ENCODE data around the gene CDK14. TPM values are rescaled to one million over a fixed set of nuclear protein-coding genes. Genes with fewer than 3 reads are reported as not detected.

Gene CDK14
- total and polyA plus RNA-seq, 2 of the 8 experiments (the other 6 are each of a cell fraction or from before 2014, with no cell fraction given): 5.5 to 47.3 TPM

DNA sequence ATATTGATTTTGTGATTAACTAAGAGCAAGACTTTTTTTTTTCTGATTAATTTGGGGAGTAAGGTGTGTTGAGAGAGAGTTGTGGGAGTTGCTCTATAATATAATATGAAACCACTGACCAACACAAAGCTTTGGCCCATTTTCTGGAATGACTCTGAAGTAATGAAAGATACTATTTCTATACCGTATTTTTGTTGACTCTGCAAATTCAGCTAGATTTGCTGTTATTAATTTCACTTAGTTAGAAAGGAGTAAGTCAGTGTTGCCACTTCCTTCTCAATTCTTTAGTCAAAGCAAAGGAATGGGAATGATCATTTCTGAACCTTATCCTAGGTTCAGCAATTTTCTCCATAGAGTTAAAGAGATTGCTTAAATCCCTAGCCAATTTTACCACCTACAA, 355.1 kb downstream of the CDK14 start (continued):
- TF ChIP-seq, protein P1, sequence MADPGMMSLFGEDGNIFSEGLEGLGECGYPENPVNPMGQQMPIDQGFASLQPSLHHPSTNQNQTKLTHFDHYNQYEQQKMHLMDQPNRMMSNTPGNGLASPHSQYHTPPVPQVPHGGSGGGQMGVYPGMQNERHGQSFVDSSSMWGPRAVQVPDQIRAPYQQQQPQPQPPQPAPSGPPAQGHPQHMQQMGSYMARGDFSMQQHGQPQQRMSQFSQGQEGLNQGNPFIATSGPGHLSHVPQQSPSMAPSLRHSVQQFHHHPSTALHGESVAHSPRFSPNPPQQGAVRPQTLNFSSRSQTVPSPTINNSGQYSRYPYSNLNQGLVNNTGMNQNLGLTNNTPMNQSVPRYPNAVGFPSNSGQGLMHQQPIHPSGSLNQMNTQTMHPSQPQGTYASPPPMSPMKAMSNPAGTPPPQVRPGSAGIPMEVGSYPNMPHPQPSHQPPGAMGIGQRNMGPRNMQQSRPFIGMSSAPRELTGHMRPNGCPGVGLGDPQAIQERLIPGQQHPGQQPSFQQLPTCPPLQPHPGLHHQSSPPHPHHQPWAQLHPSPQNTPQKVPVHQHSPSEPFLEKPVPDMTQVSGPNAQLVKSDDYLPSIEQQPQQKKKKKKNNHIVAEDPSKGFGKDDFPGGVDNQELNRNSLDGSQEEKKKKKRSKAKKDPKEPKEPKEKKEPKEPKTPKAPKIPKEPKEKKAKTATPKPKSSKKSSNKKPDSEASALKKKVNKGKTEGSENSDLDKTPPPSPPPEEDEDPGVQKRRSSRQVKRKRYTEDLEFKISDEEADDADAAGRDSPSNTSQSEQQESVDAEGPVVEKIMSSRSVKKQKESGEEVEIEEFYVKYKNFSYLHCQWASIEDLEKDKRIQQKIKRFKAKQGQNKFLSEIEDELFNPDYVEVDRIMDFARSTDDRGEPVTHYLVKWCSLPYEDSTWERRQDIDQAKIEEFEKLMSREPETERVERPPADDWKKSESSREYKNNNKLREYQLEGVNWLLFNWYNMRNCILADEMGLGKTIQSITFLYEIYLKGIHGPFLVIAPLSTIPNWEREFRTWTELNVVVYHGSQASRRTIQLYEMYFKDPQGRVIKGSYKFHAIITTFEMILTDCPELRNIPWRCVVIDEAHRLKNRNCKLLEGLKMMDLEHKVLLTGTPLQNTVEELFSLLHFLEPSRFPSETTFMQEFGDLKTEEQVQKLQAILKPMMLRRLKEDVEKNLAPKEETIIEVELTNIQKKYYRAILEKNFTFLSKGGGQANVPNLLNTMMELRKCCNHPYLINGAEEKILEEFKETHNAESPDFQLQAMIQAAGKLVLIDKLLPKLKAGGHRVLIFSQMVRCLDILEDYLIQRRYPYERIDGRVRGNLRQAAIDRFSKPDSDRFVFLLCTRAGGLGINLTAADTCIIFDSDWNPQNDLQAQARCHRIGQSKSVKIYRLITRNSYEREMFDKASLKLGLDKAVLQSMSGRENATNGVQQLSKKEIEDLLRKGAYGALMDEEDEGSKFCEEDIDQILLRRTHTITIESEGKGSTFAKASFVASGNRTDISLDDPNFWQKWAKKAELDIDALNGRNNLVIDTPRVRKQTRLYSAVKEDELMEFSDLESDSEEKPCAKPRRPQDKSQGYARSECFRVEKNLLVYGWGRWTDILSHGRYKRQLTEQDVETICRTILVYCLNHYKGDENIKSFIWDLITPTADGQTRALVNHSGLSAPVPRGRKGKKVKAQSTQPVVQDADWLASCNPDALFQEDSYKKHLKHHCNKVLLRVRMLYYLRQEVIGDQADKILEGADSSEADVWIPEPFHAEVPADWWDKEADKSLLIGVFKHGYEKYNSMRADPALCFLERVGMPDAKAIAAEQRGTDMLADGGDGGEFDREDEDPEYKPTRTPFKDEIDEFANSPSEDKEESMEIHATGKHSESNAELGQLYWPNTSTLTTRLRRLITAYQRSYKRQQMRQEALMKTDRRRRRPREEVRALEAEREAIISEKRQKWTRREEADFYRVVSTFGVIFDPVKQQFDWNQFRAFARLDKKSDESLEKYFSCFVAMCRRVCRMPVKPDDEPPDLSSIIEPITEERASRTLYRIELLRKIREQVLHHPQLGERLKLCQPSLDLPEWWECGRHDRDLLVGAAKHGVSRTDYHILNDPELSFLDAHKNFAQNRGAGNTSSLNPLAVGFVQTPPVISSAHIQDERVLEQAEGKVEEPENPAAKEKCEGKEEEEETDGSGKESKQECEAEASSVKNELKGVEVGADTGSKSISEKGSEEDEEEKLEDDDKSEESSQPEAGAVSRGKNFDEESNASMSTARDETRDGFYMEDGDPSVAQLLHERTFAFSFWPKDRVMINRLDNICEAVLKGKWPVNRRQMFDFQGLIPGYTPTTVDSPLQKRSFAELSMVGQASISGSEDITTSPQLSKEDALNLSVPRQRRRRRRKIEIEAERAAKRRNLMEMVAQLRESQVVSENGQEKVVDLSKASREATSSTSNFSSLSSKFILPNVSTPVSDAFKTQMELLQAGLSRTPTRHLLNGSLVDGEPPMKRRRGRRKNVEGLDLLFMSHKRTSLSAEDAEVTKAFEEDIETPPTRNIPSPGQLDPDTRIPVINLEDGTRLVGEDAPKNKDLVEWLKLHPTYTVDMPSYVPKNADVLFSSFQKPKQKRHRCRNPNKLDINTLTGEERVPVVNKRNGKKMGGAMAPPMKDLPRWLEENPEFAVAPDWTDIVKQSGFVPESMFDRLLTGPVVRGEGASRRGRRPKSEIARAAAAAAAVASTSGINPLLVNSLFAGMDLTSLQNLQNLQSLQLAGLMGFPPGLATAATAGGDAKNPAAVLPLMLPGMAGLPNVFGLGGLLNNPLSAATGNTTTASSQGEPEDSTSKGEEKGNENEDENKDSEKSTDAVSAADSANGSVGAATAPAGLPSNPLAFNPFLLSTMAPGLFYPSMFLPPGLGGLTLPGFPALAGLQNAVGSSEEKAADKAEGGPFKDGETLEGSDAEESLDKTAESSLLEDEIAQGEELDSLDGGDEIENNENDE (IDR thresholded peaks at IDR 0.05; ENCODE audit: insufficient replicate concordance, low read length): no peak
- TF ChIP-seq, protein P2, sequence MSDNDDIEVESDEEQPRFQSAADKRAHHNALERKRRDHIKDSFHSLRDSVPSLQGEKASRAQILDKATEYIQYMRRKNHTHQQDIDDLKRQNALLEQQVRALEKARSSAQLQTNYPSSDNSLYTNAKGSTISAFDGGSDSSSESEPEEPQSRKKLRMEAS (IDR thresholded peaks at IDR 0.05): no peak
- TF ChIP-seq BCL11A (IDR thresholded peaks at IDR 0.05; ENCODE audit: low read depth in 2 of 2, low read length in 2 of 2) (no peak), KDM1A (IDR thresholded peaks at IDR 0.05; ENCODE audit: borderline replicate concordance, low read length) (no peak)
